RWPE1 (cell line): Measurements from ENCODE around the gene OR5A2.

Source experiments
- CTCF ChIA-PET: fragments of 350-600 bp; sonication (Branson Sonifier 250); formaldehyde crosslinking; extraction: SDS; loops from one replicate; lab custom pipeline; 2021; lab: Yijun Ruan, JAX
- POLR2A ChIA-PET: fragments of 400-600 bp; formaldehyde crosslinking; extraction: SDS; loops from one replicate; lab custom pipeline; 2020; ENCODE audit warnings: antibody characterized with exemption; ENCODE audit not compliant: low non-redundant PET; lab: Yijun Ruan, JAX
- DNase-seq: peaks from one replicate; pipeline ENCODE4 v3.0.0; 2012; ENCODE audit warnings: low spot score
- H3K27ac ChIP-seq: fragments of 450-650 bp; 2 replicates; pipeline ENCODE4 v1.5.1; 2017
- TF ChIP-seq, protein P1 (sequence below): fragments of 450-650 bp; conservative IDR thresholded peaks from 2 replicates; pipeline ENCODE4 v1.5.1; 2017; ENCODE audit warnings: low read depth, mild to moderate bottlenecking

OR5A2 gene

DNA sequence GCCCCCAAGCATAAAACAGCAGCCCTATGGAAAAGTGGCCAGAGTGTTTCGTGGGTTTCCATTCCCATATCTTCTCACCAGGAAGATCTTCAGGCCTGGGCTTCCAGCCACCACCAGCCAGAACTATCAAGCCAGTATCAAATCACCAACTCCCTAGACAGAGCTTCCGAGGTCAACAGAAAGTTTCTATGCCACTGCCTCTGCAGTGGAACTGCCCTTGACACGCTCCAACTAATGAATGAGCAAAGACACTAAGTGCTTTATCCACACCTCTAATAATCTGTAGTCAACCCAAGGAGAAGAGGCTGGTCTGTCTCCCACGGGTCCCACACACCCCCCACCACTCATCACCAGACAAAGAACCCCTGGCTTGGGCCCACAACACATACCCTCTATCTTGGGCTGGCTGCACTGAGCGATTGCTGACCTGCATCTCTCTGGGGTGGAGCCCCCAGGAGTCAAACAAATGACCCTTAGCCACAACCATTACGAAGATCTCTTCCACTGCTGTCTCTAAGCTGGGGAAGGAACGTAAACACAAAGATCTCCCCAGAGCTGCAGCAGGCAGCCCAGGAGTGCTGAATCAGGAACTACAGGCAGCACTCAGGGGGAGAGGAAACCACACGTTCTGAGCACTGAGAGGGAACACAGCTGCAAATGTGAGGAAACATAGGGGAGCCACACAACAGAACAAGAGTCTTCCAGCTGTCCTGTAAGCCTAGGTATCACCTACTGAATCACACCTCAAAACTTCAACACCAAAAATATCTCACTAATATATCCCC lies 57.8 kb downstream of the OR5A2 start:
- H3K27ac ChIP-seq: no peak overlapping the region
- ChIA-PET POLR2A (no interaction called here), CTCF (no interaction called here)
- no peak for DNase-seq
- TF ChIP-seq, protein P1, sequence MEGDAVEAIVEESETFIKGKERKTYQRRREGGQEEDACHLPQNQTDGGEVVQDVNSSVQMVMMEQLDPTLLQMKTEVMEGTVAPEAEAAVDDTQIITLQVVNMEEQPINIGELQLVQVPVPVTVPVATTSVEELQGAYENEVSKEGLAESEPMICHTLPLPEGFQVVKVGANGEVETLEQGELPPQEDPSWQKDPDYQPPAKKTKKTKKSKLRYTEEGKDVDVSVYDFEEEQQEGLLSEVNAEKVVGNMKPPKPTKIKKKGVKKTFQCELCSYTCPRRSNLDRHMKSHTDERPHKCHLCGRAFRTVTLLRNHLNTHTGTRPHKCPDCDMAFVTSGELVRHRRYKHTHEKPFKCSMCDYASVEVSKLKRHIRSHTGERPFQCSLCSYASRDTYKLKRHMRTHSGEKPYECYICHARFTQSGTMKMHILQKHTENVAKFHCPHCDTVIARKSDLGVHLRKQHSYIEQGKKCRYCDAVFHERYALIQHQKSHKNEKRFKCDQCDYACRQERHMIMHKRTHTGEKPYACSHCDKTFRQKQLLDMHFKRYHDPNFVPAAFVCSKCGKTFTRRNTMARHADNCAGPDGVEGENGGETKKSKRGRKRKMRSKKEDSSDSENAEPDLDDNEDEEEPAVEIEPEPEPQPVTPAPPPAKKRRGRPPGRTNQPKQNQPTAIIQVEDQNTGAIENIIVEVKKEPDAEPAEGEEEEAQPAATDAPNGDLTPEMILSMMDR: no peak
